HG02798 (cell line): ENCODE results near the gene RBM33.
"Not testable (repeated sequence)": the region's sequence is repeated elsewhere in the genome, so short reads cannot be mapped to it uniquely, and the experiment has no call there.

Source experiments
- ATAC-seq: cut with Tn5 transposase; IDR thresholded peaks from one replicate; pipeline ENCODE4 v1.9.1; 2021; ENCODE audit warnings: mild to moderate bottlenecking; ENCODE audit not compliant: unreplicated experiment, poor library complexity

RBM33 gene

GRCh38 chr7:155685791-155686160 lies 41.3 kb downstream of the RBM33 start:
- ATAC-seq: no peak

- not testable (repeated sequence) for ATAC-seq
These were observed 42.3 kb downstream of the RBM33 start for GRCh38 chr7:155686620-155687324.

GRCh38 chr7:155688237-155688636 lies 43.8 kb downstream of the RBM33 start:
- ATAC-seq: not testable (repeated sequence)

GRCh38 chr7:155690655-155691054 lies 46.2 kb downstream of the RBM33 start:
- ATAC-seq: not testable (repeated sequence)

- ATAC-seq: no peak
These were observed 47.9 kb downstream of the RBM33 start for GRCh38 chr7:155692317-155692716.

- ATAC-seq: no peak
These were observed 49.4 kb downstream of the RBM33 start for GRCh38 chr7:155693826-155694225.

GRCh38 chr7:155694851-155695250 lies 50.4 kb downstream of the RBM33 start:
- ATAC-seq: no peak

- no peak for ATAC-seq
These were observed 52.3 kb downstream of the RBM33 start for GRCh38 chr7:155696747-155697146.

GRCh38 chr7:155698633-155699032 lies 54.2 kb downstream of the RBM33 start:
- no peak for ATAC-seq

GRCh38 chr7:155699180-155699579 lies 54.7 kb downstream of the RBM33 start:
- no peak for ATAC-seq

GRCh38 chr7:155700847-155701246 lies 56.4 kb downstream of the RBM33 start:
- no peak for ATAC-seq

- no peak for ATAC-seq
These were observed 57.6 kb downstream of the RBM33 start for GRCh38 chr7:155701972-155702544.

GRCh38 chr7:155702616-155703015 lies 58.2 kb downstream of the RBM33 start:
- ATAC-seq: no peak

GRCh38 chr7:155705623-155706360 lies 61.3 kb downstream of the RBM33 start:
- ATAC-seq: no peak

GRCh38 chr7:155706376-155706775 lies 61.9 kb downstream of the RBM33 start:
- no peak for ATAC-seq

GRCh38 chr7:155709453-155709852 lies 65.0 kb downstream of the RBM33 start:
- ATAC-seq: no peak

GRCh38 chr7:155710031-155710430 lies 65.6 kb downstream of the RBM33 start:
- ATAC-seq: no peak

- no peak for ATAC-seq
These were observed 66.1 kb downstream of the RBM33 start for GRCh38 chr7:155710530-155710929.

- no peak for ATAC-seq
These were observed 66.6 kb downstream of the RBM33 start for GRCh38 chr7:155711081-155711480.

GRCh38 chr7:155713384-155713783 lies 68.9 kb downstream of the RBM33 start:
- ATAC-seq: no peak

GRCh38 chr7:155714702-155715101 lies 70.2 kb downstream of the RBM33 start:
- no peak for ATAC-seq
